IMR-90 (cell line): ENCODE results near the gene AFM. TPM values are rescaled to one million over a fixed set of nuclear protein-coding genes. Genes with fewer than 3 reads are reported as not detected.

Experiments used
- ATAC-seq: fragments of 200-7000 bp; cut with Tn5 transposase; 2 replicates; pipeline ENCODE4 v1.9.1; 2020; ENCODE audit warnings: low read depth, mild to moderate bottlenecking, moderate library complexity
- BruUV-seq: library from RNA; stranded (reverse); fragments of 400-500 nt; replicated peaks from 2 replicates; lab custom pipeline; 2021; lab: Mats Ljungman, UMichigan
- CTCF ChIA-PET: fragments of 300-600 bp; formaldehyde crosslinking; extraction: SDS; loops from one replicate; lab custom pipeline; 2021; ENCODE audit warnings: antibody characterized with exemption; lab: Yijun Ruan, JAX
- POLR2A ChIA-PET: fragments of 300-600 bp; sonication (Branson Sonifier 250); formaldehyde crosslinking; loops from one replicate; lab custom pipeline; 2022; ENCODE audit warnings: antibody characterized with exemption; ENCODE audit not compliant: unreplicated experiment; lab: Charles Lee
- DNase-seq: peaks from one replicate; pipeline ENCODE4 v3.0.0; 2013
- H2AFZ ChIP-seq: replicated peaks from 2 replicates; pipeline ENCODE3; 2013; ENCODE audit warnings: low read length, mild to moderate bottlenecking; ENCODE audit not compliant: poor library complexity
- H2AK5ac ChIP-seq: 2 replicates; pipeline ENCODE4 v1.6.1; 2013; ENCODE audit warnings: low read depth, low read length, inconsistent platforms
- H2AK9ac ChIP-seq: replicated peaks from 2 replicates; pipeline ENCODE3; 2013; ENCODE audit warnings: mild to moderate bottlenecking, low read depth, low read length, moderate library complexity; ENCODE audit not compliant: poor library complexity
- H2BK120ac ChIP-seq: 2 replicates; pipeline ENCODE4 v1.6.1; 2013; ENCODE audit warnings: low read depth, low read length, inconsistent platforms
- H2BK15ac ChIP-seq: 3 replicates; pipeline ENCODE4 v1.6.1; 2013; ENCODE audit warnings: low read depth, low read length, inconsistent platforms
- H2BK20ac ChIP-seq: 2 replicates; pipeline ENCODE4 v1.6.1; 2013; ENCODE audit warnings: low read depth, mild to moderate bottlenecking, inconsistent platforms, low read length, moderate library complexity
- H2BK5ac ChIP-seq: 2 replicates; pipeline ENCODE4 v1.6.1; 2013; ENCODE audit warnings: mild to moderate bottlenecking, low read depth, low read length, inconsistent platforms; ENCODE audit not compliant: poor library complexity, severe bottlenecking
- H3K14ac ChIP-seq: replicated peaks from 2 replicates; pipeline ENCODE4 v1.6.1; 2013; ENCODE audit warnings: low read depth, low read length, inconsistent platforms
- H3K18ac ChIP-seq: 2 replicates; pipeline ENCODE4 v1.6.1; 2013; ENCODE audit warnings: low read depth, low read length, control low read depth
- H3K23ac ChIP-seq: 2 replicates; pipeline ENCODE4 v1.6.1; 2013; ENCODE audit warnings: low read depth, low read length, inconsistent platforms
- H3K27ac ChIP-seq: 2 replicates; pipeline ENCODE4 v1.5.1; 2013; ENCODE audit warnings: mild to moderate bottlenecking, control low read depth, low read length; ENCODE audit not compliant: insufficient read depth
- H3K27me3 ChIP-seq: 2 replicates; pipeline ENCODE4 v1.6.1; 2013; ENCODE audit warnings: low read length; ENCODE audit not compliant: control insufficient read depth, insufficient read depth
- H3K36me3 ChIP-seq: 2 replicates; pipeline ENCODE4 v1.6.1; 2013; ENCODE audit warnings: low read length, mixed read lengths; ENCODE audit not compliant: control insufficient read depth, insufficient read depth
- H3K4ac ChIP-seq: 2 replicates; pipeline ENCODE4 v1.6.1; 2013; ENCODE audit warnings: low read depth, low read length, inconsistent platforms
- H3K4me1 ChIP-seq: 2 replicates; pipeline ENCODE4 v1.6.1; 2013; ENCODE audit warnings: low read length, mixed read lengths; ENCODE audit not compliant: control insufficient read depth, insufficient read depth
- H3K4me2 ChIP-seq: 2 replicates; pipeline ENCODE4 v1.6.1; 2013; ENCODE audit warnings: low read depth, mild to moderate bottlenecking, control low read depth, low read length, moderate library complexity
- H3K4me3 ChIP-seq: 2 replicates; pipeline ENCODE4 v1.5.1; 2013; ENCODE audit warnings: low read depth, mild to moderate bottlenecking, control low read depth, low read length, moderate library complexity; ENCODE audit not compliant: insufficient read depth
- H3K56ac ChIP-seq: 2 replicates; pipeline ENCODE4 v1.6.1; 2013; ENCODE audit warnings: low read length, inconsistent platforms; ENCODE audit not compliant: insufficient read depth; ENCODE audit errors: extremely low read depth
- H3K79me1 ChIP-seq, 2 experiments: 2 replicates each; pipeline ENCODE4 v1.6.1; 2013; ENCODE audit warnings: low read length in 2 of 2, inconsistent platforms in 1 of 2, low read depth in 1 of 2
- H3K9ac ChIP-seq: 2 replicates; pipeline ENCODE4 v1.6.1; 2013; ENCODE audit warnings: low read depth, low read length, control low read depth
- H3K9me1 ChIP-seq: 2 replicates; pipeline ENCODE4 v1.6.1; 2013; ENCODE audit warnings: low read length, inconsistent platforms; ENCODE audit not compliant: insufficient read depth
- H3K9me3 ChIP-seq: 2 replicates; pipeline ENCODE4 v1.6.1; 2013; ENCODE audit warnings: low read length; ENCODE audit not compliant: control insufficient read depth, insufficient read depth
- H4K20me1 ChIP-seq: 2 replicates; pipeline ENCODE4 v1.6.1; 2013; ENCODE audit warnings: low read length, inconsistent platforms; ENCODE audit not compliant: insufficient read depth
- H4K5ac ChIP-seq: 2 replicates; pipeline ENCODE4 v1.6.1; 2013; ENCODE audit warnings: mild to moderate bottlenecking, low read depth, low read length, control low read depth
- H4K8ac ChIP-seq, 2 experiments: 2 replicates each; pipeline ENCODE4 v1.6.1; 2013; ENCODE audit warnings: low read depth in 2 of 2, low read length in 2 of 2, control low read depth in 1 of 2, inconsistent platforms in 1 of 2
- H4K91ac ChIP-seq: 2 replicates; pipeline ENCODE4 v1.6.1; 2013; ENCODE audit warnings: low read depth, low read length, inconsistent platforms; ENCODE audit not compliant: insufficient read depth
- CEBPB ChIP-seq: IDR thresholded peaks from 2 replicates; pipeline ENCODE4 v1.6.1; 2012; ENCODE audit warnings: low read depth, low read length, improper control_type of control experiment
- ELK1 ChIP-seq: fragments of 150-350 bp; IDR thresholded peaks from 2 replicates; pipeline ENCODE4 v1.6.1; 2016; ENCODE audit warnings: low read depth, mild to moderate bottlenecking, low read length, moderate library complexity, borderline replicate concordance
- RAD21 ChIP-seq: IDR thresholded peaks from 2 replicates; pipeline ENCODE4 v1.6.1; 2012; ENCODE audit warnings: low read length, improper control_type of control experiment
- RCOR1 ChIP-seq: IDR thresholded peaks from 2 replicates; pipeline ENCODE4 v1.6.1; 2012; ENCODE audit warnings: mild to moderate bottlenecking, low read length, improper control_type of control experiment; ENCODE audit not compliant: insufficient replicate concordance
- RFX5 ChIP-seq: IDR thresholded peaks from 2 replicates; pipeline ENCODE4 v1.8.0; 2012; ENCODE audit warnings: low read depth, mild to moderate bottlenecking, low read length, moderate library complexity
- dilution Hi-C: fragments of 300-500 bp; cut with HindIII; formaldehyde crosslinking; loops from one replicate; pipeline ENCODE4 v1.14.3; 2018; ENCODE audit warnings: low sequenced_read_pairs; ENCODE audit not compliant: unreplicated experiment
- in situ Hi-C: fragments of 300-500 bp; cut with MboI; formaldehyde crosslinking; loops from 3 replicates; pipeline ENCODE4 v1.14.3; 2019; ENCODE audit warnings: low sequenced_read_pairs, inconsistent platforms, mixed read lengths
- intact Hi-C: fragments of 100-400 bp; cut with micrococcal nuclease; formaldehyde crosslinking; loops from 2 replicates; pipeline ENCODE4 v1.10.0; 2022
- polyA plus RNA-seq, 3 experiments: library from polyadenylated mRNA; depleted of rRNA; stranded (reverse); fragments of >200 nt; gene quantifications; 2 replicates each; pipeline ENCODE4 v1.2.3, GENCODE V29; 2012; ENCODE audit warnings: low replicate concordance in 1 of 3
- total RNA-seq: library from RNA; depleted of rRNA; stranded (reverse); fragments of >200 nt; gene quantifications from 2 replicates; pipeline ENCODE4 v1.2.3, GENCODE V29; 2012

AFM gene
- total and polyA plus RNA-seq, 2 of the 4 experiments (the other 2 are of a cell fraction): not detected

GRCh38 chr4:73507541-73507940 is 26.0 kb downstream of the AFM start:
- Histone ChIP-seq H3K18ac (no peak overlapping the region), H3K9ac (no peak overlapping the region), H3K36me3 (no peaks in the 10 kb centered on the region), H4K20me1 (no peaks in the 10 kb centered on the region), H3K9me3 (no peaks in the 10 kb centered on the region), H2BK15ac (no peak overlapping the region), H3K4me1 (no peaks in the 10 kb centered on the region), H3K14ac (no peak overlapping the region), H3K23ac (no peak overlapping the region), H2AK5ac (no peak overlapping the region), H4K91ac (no peak overlapping the region), H4K8ac (no peak overlapping the region), H3K4me2 (no peak overlapping the region), H2BK20ac (no peak overlapping the region), H3K27ac (no peak overlapping the region), H3K9me1 (no peaks in the 10 kb centered on the region), H2AFZ (no peak overlapping the region), H3K56ac (no peak overlapping the region), H2AK9ac (no peak overlapping the region), H3K4me3 (no peak overlapping the region), H3K79me1 (no peaks in the 10 kb centered on the region), H3K4ac (no peak overlapping the region), H3K27me3 (no peaks in the 10 kb centered on the region), H4K5ac (no peak overlapping the region), H2BK5ac (no peak overlapping the region), H2BK120ac (no peak overlapping the region)
- TF ChIP-seq RAD21 (no peak), RFX5 (no peak), ELK1 (no peak), RCOR1 (no peak), CEBPB (no peak)
- ChIA-PET POLR2A (no interaction called here), CTCF (no interaction called here)
- BruUV-seq: no TSS peak
- intact Hi-C loops: no loop called here
- no peak for ATAC-seq
- DNase-seq: no peak
- in situ Hi-C loops: no loop called here
- dilution Hi-C loops: no loop called here
